Panc1 (cell line): Measurements from ENCODE around the gene ZDHHC8. TPM values are rescaled to one million over a fixed set of nuclear protein-coding genes. Genes with fewer than 3 reads are reported as not detected.
A peak's percentile ranks its signal among the peaks of the same experiment; 100 is the strongest.

ENCODE experiments used
- ATAC-seq: fragments of 200-7000 bp; cut with Tn5 transposase; 2 replicates; pipeline ENCODE4 v1.9.1; 2020; ENCODE audit warnings: mild to moderate bottlenecking, moderate library complexity
- BruUV-seq: library from RNA; stranded (reverse); fragments of 400-500 nt; replicated peaks from 2 replicates; lab custom pipeline; 2021; lab: Mats Ljungman, UMichigan
- CTCF ChIA-PET: fragments of 300-600 bp; sonication (Branson Sonifier 250); formaldehyde crosslinking; loops from one replicate; lab custom pipeline; 2022; ENCODE audit warnings: antibody characterized with exemption; lab: Charles Lee
- POLR2A ChIA-PET: fragments of 300-600 bp; sonication (Branson Sonifier 250); formaldehyde crosslinking; loops from one replicate; lab custom pipeline; 2022; ENCODE audit warnings: antibody characterized with exemption; lab: Charles Lee
- DNase-seq: peaks from one replicate; pipeline ENCODE4 v3.0.0-alpha.2; 2010; ENCODE audit warnings: low read depth, low spot score
- H3K27ac ChIP-seq: 2 replicates; pipeline ENCODE4 v1.5.1; 2011; ENCODE audit warnings: mild to moderate bottlenecking, low read length, inconsistent platforms
- H3K27me3 ChIP-seq: fragments of 200-500 bp; sonication (Bioruptor generic); 2 replicates; pipeline ENCODE4 v1.6.0; 2014; ENCODE audit warnings: low read length, inconsistent platforms; ENCODE audit not compliant: control insufficient read depth, insufficient read depth
- H3K36me3 ChIP-seq: fragments of 200-500 bp; sonication (Bioruptor generic); 2 replicates; pipeline ENCODE4 v1.5.1; 2014; ENCODE audit warnings: inconsistent platforms, mild to moderate bottlenecking, low read length, moderate library complexity; ENCODE audit not compliant: control insufficient read depth, insufficient read depth
- H3K4me1 ChIP-seq: 2 replicates; pipeline ENCODE4 v1.5.1; 2011; ENCODE audit warnings: inconsistent platforms, mild to moderate bottlenecking, low read length, moderate library complexity; ENCODE audit not compliant: control insufficient read depth, insufficient read depth
- H3K4me3 ChIP-seq, 2 experiments: 2 replicates each; pipeline ENCODE4 v1.5.1; 2011 to 2012; ENCODE audit warnings: low read depth in 2 of 2, low read length in 2 of 2, mild to moderate bottlenecking in 2 of 2, inconsistent platforms in 1 of 2, moderate library complexity in 1 of 2
- H3K9me3 ChIP-seq: fragments of 200-500 bp; sonication (Bioruptor generic); 2 replicates; pipeline ENCODE4 v1.5.1; 2014; ENCODE audit warnings: low read depth, mild to moderate bottlenecking, inconsistent platforms, low read length, moderate library complexity; ENCODE audit not compliant: control insufficient read depth, insufficient read depth
- POLR2AphosphoS5 ChIP-seq: IDR thresholded peaks from 2 replicates; pipeline ENCODE4 v1.6.1; 2012; ENCODE audit warnings: mild to moderate bottlenecking, low read depth, low read length, moderate library complexity
- SIN3A ChIP-seq: IDR thresholded peaks from 2 replicates; pipeline ENCODE4 v1.6.1; 2012; ENCODE audit warnings: low read depth, mild to moderate bottlenecking, low read length, moderate library complexity, borderline replicate concordance; ENCODE audit not compliant: insufficient read depth
- TCF7L2 ChIP-seq: IDR thresholded peaks from 2 replicates; pipeline ENCODE4 v1.6.1; 2011; ENCODE audit warnings: mild to moderate bottlenecking, low read depth, low read length, inconsistent platforms
- in situ Hi-C: cut with HindIII; loops from 2 replicates; pipeline ENCODE4 v1.10.0; 2016; ENCODE audit warnings: low sequenced_read_pairs, low pct_unique_long_range_greater_than_20kb
- intact Hi-C: fragments of 100-400 bp; cut with micrococcal nuclease; formaldehyde crosslinking; loops from one replicate; pipeline ENCODE4 v1.10.0; 2022; ENCODE audit not compliant: unreplicated experiment
- total RNA-seq: library from RNA; stranded (reverse); gene quantifications from one replicate; pipeline ENCODE4 v1.2.1, GENCODE V29; 2021; ENCODE audit not compliant: unreplicated experiment
- TF ChIP-seq, protein P1 (sequence below): fragments of 450-650 bp; IDR thresholded peaks from 2 replicates; pipeline ENCODE4 v1.5.1; 2017; ENCODE audit warnings: mild to moderate bottlenecking
- TF ChIP-seq, protein P2 (sequence below), 2 experiments: IDR thresholded peaks; 2 replicates each; pipeline ENCODE4 v1.6.1; 2011 to 2012; ENCODE audit warnings: low read depth in 2 of 2, control low read depth in 1 of 2, low read length in 1 of 2, mild to moderate bottlenecking in 1 of 2, moderate library complexity in 1 of 2; ENCODE audit not compliant: insufficient read depth in 1 of 2

Gene ZDHHC8
- total RNA-seq, 1 experiment from 2014 or later, result 79.0 TPM

DNA sequence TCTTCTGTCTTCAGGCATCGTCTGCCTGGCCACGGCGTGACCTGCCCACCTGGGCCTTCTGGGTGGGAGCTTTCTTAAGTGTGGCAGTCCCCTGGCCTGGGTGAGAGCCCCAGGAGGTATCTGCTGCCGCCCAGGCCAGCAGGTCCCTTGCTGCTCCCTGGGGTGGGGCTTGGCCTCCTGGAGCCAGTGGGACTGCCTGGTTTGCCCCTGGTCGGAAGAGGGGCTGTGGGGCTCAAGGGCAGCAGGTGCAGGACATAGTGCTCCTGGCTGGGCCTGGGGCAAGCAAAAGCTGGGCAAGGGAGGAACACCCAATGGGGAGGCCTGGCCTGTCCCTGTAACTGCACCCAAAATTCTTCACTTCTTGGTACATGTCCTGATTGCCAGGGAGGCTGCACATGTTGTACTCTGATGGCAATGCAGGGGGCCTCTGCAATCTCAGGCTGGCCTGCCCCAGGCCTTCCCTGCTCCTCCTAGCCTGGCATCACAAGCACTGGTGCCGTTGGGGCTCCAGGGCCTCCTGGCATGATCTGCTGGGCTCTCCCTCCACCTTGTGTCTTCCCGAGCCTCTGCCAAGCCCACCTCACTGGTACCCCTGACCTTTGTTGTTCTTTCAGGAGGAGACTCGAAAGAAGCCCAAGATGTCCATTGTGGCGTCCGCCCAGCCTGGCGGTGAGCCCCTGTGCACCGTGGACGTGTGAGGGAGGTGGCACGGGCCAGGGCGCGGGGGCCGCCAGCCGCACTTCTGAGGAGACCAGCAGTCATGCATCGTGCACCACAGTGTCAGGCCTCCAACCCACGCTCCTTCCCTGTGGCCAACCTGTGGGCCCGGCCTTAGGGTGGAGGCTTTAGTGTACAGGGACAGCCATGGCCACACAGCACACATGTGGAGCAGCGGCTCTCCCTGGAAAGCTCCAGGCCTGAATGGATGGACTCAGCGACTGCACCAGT lies 21.9 kb upstream of the ZDHHC8 start:
- H3K9me3 ChIP-seq, result no peaks in the 10 kb centered on the region
- peaks cover 5% of the 10 kb centered on the region for H3K4me1 ChIP-seq
- no peak overlapping the region for H3K4me3 ChIP-seq
- no peaks in the 10 kb centered on the region; the same call in 1 of the 2 replicates for H3K36me3 ChIP-seq
- BruUV-seq, result no TSS peak
- no peak overlapping the region for H3K27ac ChIP-seq
- TF ChIP-seq TCF7L2 (no peak), POLR2AphosphoS5 (peak; percentile 11), SIN3A (no peak)
- TF ChIP-seq, protein P1, sequence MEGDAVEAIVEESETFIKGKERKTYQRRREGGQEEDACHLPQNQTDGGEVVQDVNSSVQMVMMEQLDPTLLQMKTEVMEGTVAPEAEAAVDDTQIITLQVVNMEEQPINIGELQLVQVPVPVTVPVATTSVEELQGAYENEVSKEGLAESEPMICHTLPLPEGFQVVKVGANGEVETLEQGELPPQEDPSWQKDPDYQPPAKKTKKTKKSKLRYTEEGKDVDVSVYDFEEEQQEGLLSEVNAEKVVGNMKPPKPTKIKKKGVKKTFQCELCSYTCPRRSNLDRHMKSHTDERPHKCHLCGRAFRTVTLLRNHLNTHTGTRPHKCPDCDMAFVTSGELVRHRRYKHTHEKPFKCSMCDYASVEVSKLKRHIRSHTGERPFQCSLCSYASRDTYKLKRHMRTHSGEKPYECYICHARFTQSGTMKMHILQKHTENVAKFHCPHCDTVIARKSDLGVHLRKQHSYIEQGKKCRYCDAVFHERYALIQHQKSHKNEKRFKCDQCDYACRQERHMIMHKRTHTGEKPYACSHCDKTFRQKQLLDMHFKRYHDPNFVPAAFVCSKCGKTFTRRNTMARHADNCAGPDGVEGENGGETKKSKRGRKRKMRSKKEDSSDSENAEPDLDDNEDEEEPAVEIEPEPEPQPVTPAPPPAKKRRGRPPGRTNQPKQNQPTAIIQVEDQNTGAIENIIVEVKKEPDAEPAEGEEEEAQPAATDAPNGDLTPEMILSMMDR, result no peak
- TF ChIP-seq, protein P2, sequence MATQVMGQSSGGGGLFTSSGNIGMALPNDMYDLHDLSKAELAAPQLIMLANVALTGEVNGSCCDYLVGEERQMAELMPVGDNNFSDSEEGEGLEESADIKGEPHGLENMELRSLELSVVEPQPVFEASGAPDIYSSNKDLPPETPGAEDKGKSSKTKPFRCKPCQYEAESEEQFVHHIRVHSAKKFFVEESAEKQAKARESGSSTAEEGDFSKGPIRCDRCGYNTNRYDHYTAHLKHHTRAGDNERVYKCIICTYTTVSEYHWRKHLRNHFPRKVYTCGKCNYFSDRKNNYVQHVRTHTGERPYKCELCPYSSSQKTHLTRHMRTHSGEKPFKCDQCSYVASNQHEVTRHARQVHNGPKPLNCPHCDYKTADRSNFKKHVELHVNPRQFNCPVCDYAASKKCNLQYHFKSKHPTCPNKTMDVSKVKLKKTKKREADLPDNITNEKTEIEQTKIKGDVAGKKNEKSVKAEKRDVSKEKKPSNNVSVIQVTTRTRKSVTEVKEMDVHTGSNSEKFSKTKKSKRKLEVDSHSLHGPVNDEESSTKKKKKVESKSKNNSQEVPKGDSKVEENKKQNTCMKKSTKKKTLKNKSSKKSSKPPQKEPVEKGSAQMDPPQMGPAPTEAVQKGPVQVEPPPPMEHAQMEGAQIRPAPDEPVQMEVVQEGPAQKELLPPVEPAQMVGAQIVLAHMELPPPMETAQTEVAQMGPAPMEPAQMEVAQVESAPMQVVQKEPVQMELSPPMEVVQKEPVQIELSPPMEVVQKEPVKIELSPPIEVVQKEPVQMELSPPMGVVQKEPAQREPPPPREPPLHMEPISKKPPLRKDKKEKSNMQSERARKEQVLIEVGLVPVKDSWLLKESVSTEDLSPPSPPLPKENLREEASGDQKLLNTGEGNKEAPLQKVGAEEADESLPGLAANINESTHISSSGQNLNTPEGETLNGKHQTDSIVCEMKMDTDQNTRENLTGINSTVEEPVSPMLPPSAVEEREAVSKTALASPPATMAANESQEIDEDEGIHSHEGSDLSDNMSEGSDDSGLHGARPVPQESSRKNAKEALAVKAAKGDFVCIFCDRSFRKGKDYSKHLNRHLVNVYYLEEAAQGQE (IDR thresholded peaks at IDR 0.05; ENCODE audit: insufficient read depth in 1 of 2, low read depth in 2 of 2, low read length in 1 of 2), result no peak
- ChIA-PET CTCF (no interaction called here), POLR2A (no interaction called here)
- in situ Hi-C loops (no loop called here), intact Hi-C loops (no loop called here)
- ATAC-seq (0 out of 2 replicates have a peak, but pooled peaks have one; percentile 1), DNase-seq (no peak)
- no peaks in the 10 kb centered on the region for H3K27me3 ChIP-seq

DNA sequence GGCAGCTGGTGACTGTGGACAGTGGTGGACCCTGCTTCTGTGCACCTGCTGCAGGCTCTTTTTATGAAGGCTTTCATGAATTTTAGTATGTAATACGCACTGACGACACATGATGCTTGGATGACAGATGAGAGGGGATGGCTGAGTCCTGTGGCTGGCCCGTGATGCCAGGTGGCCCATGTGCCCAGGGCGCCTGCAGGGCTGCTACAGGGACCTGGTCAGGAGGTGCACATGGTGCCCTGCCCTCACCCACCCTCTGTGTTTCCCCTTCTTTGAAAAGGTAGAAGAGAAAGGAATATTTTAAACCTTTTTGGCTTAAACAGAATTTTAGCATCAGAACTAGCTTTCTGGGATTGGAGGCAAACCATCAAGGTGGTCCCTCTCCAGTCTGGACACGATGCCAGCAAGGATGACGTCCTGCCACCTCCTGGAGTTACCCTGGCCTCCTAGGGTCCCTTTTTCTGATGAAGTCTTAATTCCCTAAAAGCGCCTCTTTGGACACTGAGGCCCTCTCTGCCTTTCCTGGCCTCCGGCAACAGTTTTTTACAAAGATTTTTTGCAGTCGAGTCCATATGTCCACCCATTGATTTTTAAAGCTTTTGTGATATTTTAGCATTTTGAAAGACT lies 21.1 kb upstream of the ZDHHC8 start:
- no peaks in the 10 kb centered on the region for H3K27me3 ChIP-seq
- no peak for DNase-seq
- no peak for ATAC-seq
- no peak overlapping the region for H3K27ac ChIP-seq
- H3K36me3 ChIP-seq, result no peaks in the 10 kb centered on the region; the same call in 1 of the 2 replicates
- peaks cover 8% of the 10 kb centered on the region for H3K4me1 ChIP-seq
- ChIA-PET CTCF (no interaction called here), POLR2A (no interaction called here)
- intact Hi-C loops (no loop called here), in situ Hi-C loops (no loop called here)
- TF ChIP-seq, protein P2 (IDR thresholded peaks at IDR 0.05; ENCODE audit: insufficient read depth in 1 of 2, low read depth in 2 of 2, low read length in 1 of 2), result no peak
- TF ChIP-seq SIN3A (no peak), POLR2AphosphoS5 (no peak), TCF7L2 (no peak)
- TF ChIP-seq, protein P1, result no peak
- BruUV-seq, result TSS peak; percentile 91
- H3K9me3 ChIP-seq, result no peaks in the 10 kb centered on the region
- no peak overlapping the region for H3K4me3 ChIP-seq
